ENCODE results near the gene AURKA. TPM values are rescaled to one million over a fixed set of nuclear protein-coding genes. Genes with fewer than 3 reads are reported as not detected.
"Not testable (repeated sequence)": the region's sequence is repeated elsewhere in the genome, so short reads cannot be mapped to it uniquely, and the experiment has no call there.

AURKA gene
- total and polyA plus RNA-seq, 4 donors, result 0.88 to 41.6 (median 2.7) TPM

DNA sequence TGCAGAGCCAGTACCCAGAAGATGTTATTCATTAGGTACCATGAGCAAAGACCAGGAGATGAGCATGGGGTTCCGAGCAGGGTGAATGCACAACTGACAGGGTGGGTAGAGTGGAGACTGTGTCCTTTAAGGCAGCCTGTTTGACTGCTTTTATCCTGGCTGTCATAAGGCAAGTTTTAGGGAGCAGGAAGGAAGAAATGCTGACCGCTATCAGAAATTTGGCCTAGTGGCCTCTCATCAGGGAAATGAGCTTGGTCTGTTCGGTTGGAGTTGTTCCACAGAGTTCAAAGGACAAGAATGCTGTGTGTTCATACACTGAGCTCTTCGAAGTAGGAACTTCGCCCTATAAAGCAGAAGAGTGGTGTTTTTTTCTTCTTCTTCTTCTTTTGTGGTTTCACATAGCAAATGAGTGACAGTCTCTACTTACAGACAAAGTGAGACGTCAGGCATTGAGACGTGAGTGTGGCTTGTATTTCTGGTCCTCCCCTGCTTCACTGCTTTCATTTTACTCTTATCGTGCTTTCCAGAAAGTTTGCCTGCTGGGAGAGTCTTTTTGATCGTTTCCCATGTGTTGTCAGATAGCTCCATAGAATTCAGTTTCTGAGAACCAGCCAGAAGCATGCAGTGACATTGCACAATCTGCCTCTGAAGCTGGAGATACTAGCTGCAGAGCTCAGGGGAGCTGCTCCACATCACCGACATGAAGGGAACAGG, 19.9 kb upstream of the AURKA start, which contains the start of gene CASS4 (continued):
- TF ChIP-seq, protein P1, sequence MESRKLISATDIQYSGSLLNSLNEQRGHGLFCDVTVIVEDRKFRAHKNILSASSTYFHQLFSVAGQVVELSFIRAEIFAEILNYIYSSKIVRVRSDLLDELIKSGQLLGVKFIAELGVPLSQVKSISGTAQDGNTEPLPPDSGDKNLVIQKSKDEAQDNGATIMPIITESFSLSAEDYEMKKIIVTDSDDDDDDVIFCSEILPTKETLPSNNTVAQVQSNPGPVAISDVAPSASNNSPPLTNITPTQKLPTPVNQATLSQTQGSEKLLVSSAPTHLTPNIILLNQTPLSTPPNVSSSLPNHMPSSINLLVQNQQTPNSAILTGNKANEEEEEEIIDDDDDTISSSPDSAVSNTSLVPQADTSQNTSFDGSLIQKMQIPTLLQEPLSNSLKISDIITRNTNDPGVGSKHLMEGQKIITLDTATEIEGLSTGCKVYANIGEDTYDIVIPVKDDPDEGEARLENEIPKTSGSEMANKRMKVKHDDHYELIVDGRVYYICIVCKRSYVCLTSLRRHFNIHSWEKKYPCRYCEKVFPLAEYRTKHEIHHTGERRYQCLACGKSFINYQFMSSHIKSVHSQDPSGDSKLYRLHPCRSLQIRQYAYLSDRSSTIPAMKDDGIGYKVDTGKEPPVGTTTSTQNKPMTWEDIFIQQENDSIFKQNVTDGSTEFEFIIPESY (IDR thresholded peaks at IDR 0.05), result no peak
- TF ChIP-seq EGR1 (IDR thresholded peaks at IDR 0.05; ENCODE audit: low read depth in 2 of 2) (peak in 1 of 2 donors; percentile 64), RXRA (IDR thresholded peaks at IDR 0.05) (peak in 1 of 2 donors; percentile 71), NR2F2 (IDR thresholded peaks at IDR 0.05) (peak; percentile 90)

DNA sequence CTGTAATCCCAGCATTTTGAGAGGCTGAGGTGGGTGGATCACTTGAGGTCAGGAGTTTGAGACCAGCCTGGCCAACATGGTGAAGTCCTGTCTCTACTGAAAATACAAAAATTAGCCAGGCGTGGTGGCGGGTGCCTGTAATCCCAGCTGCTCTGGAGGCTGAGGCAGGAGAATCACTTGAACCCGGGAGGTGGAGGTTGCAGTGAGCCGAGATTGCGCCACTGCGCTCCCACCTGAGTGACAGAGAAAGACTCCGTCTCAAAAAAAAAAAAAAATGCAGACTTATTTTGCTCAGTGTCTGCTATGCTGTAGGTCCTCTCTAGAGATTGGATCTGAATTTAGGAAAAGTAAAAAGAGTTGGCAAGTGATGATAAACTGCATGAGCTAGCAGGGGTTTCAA, 19.3 kb upstream of the AURKA start:
- H3K27me3 ChIP-seq (ENCODE audit: control insufficient read depth in 4 of 4, insufficient read depth in 4 of 4, low read length in 3 of 4); DNase-seq (ENCODE audit: low spot score); H3K9ac ChIP-seq (ENCODE audit: low read depth in 1 of 2, low read length in 2 of 2); H3K4me3 ChIP-seq (ENCODE audit: low read depth in 1 of 3, low read length in 3 of 3); H3K9me3 ChIP-seq (ENCODE audit: control insufficient read depth in 4 of 4, low read length in 3 of 4): not testable (repeated sequence)
- Histone ChIP-seq H3K4me1 (ENCODE audit: control insufficient read depth in 4 of 4, insufficient read depth in 4 of 4, low read length in 3 of 4) (peaks cover 2 to 30% (median 23%) of the 10 kb centered on the region in 4 donors), H3K36me3 (ENCODE audit: control insufficient read depth in 4 of 4, insufficient read depth in 3 of 4, low read depth in 1 of 4, low read length in 3 of 4) (peaks cover 6 to 12% (median 10%) of the 10 kb centered on the region in 4 donors), H3K27ac (ENCODE audit: low read depth in 1 of 2, low read length in 2 of 2) (peak overlapping the region; percentile 78 to 83)
- WGBS, result 96% methylated on average over 7 of the region's 7 CpGs

DNA sequence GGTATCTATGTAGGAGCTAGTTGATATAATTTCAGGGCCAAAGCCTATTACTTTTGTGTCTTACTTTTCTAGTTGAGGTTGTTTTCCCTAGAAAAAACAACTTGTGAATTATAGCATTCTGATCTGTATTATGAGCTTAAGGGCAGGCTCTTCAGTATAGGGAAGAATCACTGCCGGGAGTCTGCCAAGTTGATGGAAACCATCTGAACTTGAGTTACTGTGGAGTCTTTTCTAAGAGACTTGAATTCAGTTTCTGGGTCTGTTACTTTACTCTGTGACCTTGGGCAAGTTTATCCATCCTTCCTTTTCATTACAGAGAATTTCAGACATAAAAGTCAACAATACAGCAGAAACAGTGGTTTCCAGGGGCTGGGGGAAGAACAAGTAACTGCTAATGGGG, 17.9 kb upstream of the AURKA start:
- TF ChIP-seq RAD21 (IDR thresholded peaks at IDR 0.05) (no peak), JUND (IDR thresholded peaks at IDR 0.05) (no peak), HNF4G (IDR thresholded peaks at IDR 0.05) (no peak), YY1 (IDR thresholded peaks at IDR 0.05) (no peak), HNF4A (conservative IDR thresholded peaks at IDR 0.05) (no peak), EGR1 (IDR thresholded peaks at IDR 0.05; ENCODE audit: low read depth in 2 of 2) (no peak)
- TF ChIP-seq, protein P2, sequence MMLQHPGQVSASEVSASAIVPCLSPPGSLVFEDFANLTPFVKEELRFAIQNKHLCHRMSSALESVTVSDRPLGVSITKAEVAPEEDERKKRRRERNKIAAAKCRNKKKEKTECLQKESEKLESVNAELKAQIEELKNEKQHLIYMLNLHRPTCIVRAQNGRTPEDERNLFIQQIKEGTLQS (IDR thresholded peaks at IDR 0.05), result no peak
- TF ChIP-seq, protein P3, sequence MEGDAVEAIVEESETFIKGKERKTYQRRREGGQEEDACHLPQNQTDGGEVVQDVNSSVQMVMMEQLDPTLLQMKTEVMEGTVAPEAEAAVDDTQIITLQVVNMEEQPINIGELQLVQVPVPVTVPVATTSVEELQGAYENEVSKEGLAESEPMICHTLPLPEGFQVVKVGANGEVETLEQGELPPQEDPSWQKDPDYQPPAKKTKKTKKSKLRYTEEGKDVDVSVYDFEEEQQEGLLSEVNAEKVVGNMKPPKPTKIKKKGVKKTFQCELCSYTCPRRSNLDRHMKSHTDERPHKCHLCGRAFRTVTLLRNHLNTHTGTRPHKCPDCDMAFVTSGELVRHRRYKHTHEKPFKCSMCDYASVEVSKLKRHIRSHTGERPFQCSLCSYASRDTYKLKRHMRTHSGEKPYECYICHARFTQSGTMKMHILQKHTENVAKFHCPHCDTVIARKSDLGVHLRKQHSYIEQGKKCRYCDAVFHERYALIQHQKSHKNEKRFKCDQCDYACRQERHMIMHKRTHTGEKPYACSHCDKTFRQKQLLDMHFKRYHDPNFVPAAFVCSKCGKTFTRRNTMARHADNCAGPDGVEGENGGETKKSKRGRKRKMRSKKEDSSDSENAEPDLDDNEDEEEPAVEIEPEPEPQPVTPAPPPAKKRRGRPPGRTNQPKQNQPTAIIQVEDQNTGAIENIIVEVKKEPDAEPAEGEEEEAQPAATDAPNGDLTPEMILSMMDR (IDR thresholded peaks at IDR 0.05; ENCODE audit: low read depth, low read length, missing input control), result no peak
- TF ChIP-seq, protein P4, sequence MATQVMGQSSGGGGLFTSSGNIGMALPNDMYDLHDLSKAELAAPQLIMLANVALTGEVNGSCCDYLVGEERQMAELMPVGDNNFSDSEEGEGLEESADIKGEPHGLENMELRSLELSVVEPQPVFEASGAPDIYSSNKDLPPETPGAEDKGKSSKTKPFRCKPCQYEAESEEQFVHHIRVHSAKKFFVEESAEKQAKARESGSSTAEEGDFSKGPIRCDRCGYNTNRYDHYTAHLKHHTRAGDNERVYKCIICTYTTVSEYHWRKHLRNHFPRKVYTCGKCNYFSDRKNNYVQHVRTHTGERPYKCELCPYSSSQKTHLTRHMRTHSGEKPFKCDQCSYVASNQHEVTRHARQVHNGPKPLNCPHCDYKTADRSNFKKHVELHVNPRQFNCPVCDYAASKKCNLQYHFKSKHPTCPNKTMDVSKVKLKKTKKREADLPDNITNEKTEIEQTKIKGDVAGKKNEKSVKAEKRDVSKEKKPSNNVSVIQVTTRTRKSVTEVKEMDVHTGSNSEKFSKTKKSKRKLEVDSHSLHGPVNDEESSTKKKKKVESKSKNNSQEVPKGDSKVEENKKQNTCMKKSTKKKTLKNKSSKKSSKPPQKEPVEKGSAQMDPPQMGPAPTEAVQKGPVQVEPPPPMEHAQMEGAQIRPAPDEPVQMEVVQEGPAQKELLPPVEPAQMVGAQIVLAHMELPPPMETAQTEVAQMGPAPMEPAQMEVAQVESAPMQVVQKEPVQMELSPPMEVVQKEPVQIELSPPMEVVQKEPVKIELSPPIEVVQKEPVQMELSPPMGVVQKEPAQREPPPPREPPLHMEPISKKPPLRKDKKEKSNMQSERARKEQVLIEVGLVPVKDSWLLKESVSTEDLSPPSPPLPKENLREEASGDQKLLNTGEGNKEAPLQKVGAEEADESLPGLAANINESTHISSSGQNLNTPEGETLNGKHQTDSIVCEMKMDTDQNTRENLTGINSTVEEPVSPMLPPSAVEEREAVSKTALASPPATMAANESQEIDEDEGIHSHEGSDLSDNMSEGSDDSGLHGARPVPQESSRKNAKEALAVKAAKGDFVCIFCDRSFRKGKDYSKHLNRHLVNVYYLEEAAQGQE (IDR thresholded peaks at IDR 0.05), result no peak
- TF ChIP-seq, protein P1 (IDR thresholded peaks at IDR 0.05), result no peak
- no peak overlapping the region for H3K9ac ChIP-seq (ENCODE audit: low read depth in 1 of 2, low read length in 2 of 2)
- 88% methylated on average over 1 of the region's 1 CpG for WGBS
- no peaks in the 10 kb centered on the region for H3K27me3 ChIP-seq (ENCODE audit: control insufficient read depth in 4 of 4, insufficient read depth in 4 of 4, low read length in 3 of 4)
- H3K9me3 ChIP-seq (ENCODE audit: control insufficient read depth in 4 of 4, low read length in 3 of 4), result no peaks in the 10 kb centered on the region
- H3K36me3 ChIP-seq (ENCODE audit: control insufficient read depth in 4 of 4, insufficient read depth in 3 of 4, low read depth in 1 of 4, low read length in 3 of 4), result peaks cover 9 to 17% (median 12%) of the 10 kb centered on the region in 4 donors
- DNase-seq (ENCODE audit: low spot score), result no peak
- H3K27ac ChIP-seq (ENCODE audit: low read depth in 1 of 2, low read length in 2 of 2), result peak overlapping the region; percentile 65 to 71
- peaks cover 2 to 30% (median 23%) of the 10 kb centered on the region in 4 donors for H3K4me1 ChIP-seq (ENCODE audit: control insufficient read depth in 4 of 4, insufficient read depth in 4 of 4, low read length in 3 of 4)
- no peak overlapping the region for H3K4me3 ChIP-seq (ENCODE audit: low read depth in 1 of 3, low read length in 3 of 3)

Data from liver (tissue), 9 donors.